GM21367 (cell line): ENCODE measurements around the gene CNTNAP2.

ENCODE experiments used
- ATAC-seq: cut with Tn5 transposase; IDR thresholded peaks from one replicate; pipeline ENCODE4 v1.9.1; 2021; ENCODE audit not compliant: unreplicated experiment

The CNTNAP2 gene

DNA sequence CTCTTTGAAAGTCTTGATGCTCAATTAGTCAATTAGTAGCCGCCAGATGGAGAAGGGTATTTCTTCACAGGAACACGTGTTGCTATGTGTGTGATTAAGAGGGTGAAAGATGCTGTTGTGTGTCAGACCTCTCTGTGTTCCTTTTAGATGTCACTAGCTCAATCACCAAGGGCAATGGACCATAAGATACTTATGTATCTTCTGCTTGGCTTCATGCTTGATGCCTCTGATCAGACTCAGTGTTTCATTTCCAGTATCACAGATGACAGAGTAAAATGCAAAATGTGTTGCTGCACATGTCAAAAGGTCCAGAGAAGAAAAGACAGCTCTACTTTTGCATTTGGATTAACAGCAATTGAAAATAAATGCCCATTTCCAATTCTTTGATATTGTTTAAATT is 865.9 kb downstream of the CNTNAP2 start:
- no peak for ATAC-seq

DNA sequence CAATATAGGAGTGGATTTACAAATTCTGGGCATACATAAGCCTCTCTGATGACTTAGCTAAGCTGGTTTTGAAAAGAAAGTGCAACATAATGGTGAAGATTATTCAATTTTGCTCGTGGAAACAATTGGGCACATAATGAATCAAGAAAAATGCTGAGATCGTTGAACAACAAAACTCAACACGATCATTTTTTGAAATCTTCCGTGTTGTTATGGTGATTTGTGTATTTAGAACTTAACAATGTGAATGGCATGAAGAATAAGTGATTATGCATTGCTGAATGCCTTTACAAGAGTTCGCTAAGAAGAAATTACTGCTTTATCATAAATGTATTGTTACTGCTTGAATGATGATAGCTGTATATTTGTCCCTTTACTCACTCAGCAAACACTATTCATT is 875.0 kb downstream of the CNTNAP2 start:
- no peak for ATAC-seq

DNA sequence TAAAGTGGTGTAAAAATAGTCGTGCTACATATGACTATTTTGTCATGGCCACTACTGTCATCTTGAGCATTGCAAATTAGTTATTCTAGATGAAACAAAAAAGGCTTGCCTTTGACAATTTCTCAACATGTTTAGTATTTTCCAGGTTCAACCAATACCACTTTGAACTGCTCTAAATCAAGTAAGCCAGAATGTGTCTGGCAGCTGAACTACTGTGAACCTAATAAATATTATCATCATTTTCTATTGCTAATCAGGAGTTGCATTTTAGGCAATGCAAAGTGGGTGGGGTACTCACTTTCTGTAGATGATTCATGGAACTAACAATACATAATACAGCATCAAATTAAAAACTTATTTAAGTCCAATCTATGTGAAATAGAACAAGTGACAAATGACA is 877.2 kb downstream of the CNTNAP2 start:
- ATAC-seq, result no peak

DNA sequence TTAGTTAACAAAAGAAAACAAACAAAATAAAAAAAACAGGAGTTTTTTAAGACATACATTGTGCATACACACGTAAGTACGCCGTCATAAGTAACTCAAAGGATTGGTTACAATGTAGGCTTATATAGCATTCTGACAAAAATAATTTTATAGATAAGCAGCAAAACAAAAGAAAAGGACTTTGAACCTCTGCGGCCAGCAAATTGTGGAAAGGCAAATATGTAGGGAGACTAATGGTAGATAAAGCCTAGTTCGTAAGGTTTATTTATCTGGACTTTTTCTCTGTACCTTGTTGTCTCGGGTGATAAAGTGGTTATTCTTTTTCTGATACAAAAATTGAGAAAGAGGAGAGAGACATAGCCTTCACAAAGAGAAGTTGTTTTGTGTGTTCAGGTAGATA is 891.9 kb downstream of the CNTNAP2 start:
- no peak for ATAC-seq

DNA sequence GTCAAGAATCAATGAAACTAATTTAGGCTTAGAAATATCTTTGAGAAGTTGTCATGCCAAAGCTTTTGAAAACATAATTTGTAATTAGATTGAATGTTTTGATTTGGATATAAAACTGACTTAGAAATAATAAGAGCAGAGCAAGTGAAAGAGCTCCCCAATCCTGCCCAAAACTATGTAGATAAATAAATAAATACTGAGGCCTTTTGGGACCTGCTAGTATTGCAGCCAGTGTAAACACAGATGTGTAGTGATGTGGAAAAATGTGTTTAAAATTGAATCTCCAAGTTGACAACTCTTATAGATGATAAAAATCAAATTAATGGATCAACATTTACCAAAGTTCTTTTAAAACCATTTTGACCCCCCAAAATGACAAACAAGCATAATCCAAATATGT is 896.1 kb downstream of the CNTNAP2 start:
- ATAC-seq, result no peak

DNA sequence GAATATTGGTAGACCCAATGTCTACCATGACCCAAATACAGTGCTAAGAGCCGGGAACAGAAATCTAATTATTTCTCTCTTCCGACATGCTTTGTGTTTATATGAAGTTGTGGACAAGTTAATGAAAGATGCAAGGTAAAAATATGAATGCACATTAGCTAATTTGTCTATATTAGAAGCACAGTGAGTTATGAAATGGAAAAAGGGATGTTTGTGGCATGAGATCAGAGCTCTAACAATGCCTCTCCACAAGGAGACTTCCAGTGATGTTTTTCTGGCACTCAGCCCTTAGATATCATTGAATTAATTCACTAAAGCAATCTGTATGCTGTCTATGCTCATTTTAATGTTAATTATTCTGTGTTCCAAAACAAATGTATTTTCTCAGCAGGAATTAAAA is 897.2 kb downstream of the CNTNAP2 start:
- ATAC-seq, result no peak

DNA sequence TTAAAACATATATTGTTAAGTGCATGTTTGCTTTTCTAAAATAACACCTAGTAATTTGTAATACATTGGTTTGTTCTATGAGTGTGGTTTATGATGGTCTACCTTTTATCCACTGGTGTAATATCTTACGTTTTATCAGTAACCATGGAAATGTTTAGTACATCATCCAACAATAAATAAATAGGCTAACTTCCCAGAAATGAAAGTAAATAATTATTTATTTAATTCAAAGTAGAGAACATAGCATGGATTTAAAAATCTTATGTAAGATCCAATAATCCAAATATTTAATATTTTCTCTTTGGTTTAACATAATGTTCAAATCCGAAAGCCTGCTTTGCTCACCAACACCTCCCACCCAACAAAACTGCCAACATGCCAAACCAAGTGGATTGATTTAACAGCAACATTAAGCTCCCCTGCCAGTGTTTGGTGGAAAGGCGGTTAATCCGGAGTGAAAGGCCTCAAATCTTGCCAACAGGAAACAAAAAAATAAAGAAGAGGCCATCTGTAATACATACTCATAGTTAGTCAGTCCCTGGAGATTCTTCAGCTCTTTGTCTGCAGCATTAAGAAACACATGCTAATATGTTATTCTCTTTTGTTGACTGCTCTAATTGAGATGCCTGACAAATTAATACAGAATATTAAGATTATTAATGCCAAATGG is 897.8 kb downstream of the CNTNAP2 start:
- ATAC-seq, result no peak

DNA sequence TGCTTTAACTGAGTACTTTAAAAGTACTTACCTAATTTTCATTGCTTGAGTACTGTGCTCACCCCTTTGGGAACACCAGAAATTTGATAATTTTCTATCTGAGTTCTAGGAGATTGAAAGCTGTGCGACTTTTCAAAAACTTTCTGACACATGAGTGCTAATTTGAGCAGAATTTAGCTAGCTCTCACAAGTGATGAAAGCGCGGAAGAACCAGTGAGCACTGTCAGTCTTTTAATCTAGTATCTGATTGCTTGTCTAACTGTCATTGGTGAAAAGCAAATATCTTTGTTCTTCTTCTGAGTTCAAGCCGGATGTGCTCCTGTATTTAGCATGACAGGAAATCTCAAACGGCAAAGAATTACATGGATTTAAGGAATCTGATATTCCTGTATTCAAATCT is 899.4 kb downstream of the CNTNAP2 start:
- ATAC-seq, result no peak

DNA sequence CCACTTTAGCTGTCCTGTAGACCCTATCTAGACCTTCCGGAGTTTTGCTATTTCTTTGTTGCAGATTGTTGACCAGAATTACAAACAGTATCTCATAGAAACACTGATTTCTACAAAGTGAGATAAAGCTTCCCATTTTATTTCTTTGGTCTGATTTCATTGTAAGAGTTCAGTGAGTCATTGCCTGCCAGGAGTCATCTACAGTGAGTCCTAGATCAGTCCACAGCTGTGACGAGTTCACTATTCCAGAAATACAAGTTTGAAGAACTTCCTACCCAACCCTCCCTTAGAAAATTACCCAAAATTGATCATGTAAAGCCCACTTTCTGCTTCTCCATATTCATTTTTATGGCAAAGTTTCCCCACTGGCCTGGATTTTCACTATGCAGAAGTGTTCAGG is 905.5 kb downstream of the CNTNAP2 start:
- no peak for ATAC-seq

DNA sequence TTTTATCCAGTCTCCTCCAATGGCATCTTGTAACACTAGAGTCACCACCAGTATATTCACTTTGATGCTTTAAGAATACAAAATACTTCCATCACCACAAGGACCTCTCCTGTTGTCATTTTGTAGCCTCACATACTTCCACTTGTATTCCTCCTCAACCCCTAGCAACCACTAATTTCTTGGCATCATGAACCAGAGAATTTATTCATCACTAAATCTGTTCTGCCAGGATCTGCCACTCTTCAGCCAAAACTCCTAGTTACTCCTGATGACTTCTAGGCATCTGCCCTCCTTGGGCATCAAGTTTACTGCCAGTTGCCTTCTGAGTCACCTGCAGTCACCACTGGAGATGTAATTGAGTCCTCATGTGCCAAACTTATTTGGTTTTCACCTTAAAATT is 906.8 kb downstream of the CNTNAP2 start:
- no peak for ATAC-seq

DNA sequence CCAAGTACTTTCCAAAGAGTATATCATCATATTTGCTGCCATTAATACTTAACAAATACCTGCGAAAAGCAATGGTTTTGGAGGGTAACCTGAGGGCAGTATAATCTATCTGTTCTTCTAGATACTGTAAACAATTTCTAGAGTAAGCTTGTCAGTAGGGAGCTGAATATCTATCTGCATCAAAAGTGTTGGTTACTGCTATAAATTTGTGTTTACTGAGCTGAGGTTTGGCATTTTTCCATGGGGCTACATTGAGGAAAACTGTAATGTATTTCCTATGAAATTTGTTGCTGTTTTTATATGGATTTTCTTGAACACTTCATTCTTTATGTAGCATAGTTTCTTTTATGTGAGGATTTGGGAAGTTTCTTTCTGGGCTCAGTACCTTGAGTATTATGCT is 913.4 kb downstream of the CNTNAP2 start:
- no peak for ATAC-seq

DNA sequence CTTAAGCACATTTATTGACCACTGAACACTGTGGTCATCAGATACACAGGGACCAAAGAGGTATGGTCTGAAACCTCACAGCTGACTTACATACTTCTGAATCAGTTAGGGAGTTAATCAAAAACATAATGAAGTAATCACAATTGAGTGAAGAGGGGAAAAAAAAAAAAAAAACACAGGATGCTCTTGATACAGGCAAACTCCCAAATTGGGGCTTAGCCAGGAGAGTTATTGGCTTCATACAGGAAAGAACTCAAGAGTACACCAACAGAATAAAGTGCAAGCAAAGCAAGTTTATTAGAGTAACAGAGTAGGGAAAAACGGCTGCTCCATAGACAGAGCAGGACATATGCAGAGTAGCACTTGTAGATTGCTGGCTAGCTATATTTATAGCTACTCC is 917.0 kb downstream of the CNTNAP2 start:
- ATAC-seq, result no peak

DNA sequence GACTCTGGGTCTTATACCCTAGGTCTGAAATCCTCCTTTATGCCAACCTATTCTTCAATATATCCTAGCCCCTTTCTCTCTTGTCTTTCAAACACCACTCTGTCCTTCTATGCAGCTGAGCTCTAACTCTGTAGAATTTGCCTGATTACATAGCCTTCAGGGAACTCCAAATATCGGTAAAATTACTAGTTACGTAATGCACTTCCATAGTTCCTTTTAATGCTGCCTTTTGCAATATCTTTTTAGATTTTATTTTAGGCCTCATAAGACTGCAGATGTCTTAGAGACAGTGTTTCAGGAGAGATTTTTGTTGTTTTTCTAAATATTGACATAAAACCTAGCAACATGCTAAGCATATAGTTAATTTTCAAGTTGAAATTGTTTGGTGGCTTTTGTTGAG is 924.8 kb downstream of the CNTNAP2 start:
- no peak for ATAC-seq

DNA sequence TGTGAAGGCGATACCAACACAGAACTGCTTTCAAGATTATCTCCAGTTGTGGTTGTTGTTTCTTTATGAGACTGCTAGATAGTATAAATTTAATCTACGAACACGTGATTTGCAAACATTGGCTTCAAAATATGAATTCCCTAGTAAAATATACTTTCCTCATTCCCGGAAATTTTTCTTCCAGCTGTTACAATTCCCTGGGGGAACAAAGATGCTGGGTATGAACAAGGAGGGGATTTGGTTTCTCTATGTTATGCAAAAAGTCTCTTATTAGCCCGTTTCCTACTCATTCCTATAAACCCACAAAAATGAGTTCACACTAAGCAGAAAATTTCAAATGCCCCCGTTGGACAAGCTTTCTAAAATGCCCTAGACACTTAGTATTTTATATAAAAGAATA is 928.3 kb downstream of the CNTNAP2 start:
- no peak for ATAC-seq

DNA sequence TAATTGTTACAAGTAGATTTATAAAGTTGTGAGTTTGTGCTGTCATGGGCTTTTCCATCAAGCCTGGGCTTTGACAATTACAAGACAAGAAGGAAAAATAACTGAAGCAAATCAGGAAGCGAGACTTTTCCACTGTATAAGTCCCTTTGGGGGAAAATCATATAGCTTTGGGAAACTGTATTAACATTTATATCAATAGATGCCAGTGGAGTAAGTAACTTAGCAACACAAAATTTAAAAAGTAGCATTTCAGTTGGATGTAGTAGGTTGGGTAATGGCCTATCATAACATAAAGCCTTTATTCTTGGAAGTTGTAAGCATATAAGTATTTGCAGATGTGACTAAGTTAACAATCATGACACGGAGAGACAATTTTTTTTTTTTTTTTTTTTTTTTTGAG is 931.1 kb downstream of the CNTNAP2 start:
- ATAC-seq, result no peak

DNA sequence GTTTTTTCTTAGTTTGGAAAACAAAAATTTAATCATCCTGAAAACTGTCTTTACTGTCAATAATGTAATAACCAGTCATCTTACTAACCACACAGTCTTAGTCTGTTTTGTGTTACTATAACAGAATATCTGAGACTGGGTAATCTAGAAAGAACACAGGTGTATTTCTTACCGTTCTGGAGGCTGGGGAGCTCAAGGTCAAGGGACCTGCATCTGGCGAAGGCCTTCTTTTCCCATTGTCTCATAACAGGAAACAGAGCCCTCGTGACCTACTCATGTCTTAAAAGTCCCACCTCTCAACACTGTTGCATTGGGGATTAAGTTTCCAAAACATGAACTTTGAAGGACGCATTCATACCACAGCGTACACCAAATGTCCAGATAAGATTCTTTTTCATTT is 932.3 kb downstream of the CNTNAP2 start:
- no peak for ATAC-seq

DNA sequence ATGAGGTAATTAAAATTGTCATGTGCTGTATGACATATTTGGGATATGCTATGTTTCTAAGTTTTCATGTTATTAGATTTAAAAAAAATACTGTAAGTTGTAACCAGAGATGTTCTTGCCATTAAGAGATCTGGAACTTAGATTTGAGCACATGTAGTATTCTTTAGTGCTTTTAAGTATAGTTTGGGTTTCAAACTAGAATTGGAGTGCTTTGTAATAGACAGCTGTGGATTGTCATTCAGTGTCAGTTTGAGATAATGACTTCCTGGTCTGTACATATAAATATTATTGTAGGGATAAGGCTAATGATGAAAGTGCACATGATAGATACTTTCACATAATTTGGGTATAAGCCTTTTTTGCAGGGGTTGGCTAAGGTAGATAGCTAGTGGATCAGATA is 936.2 kb downstream of the CNTNAP2 start:
- ATAC-seq, result no peak

DNA sequence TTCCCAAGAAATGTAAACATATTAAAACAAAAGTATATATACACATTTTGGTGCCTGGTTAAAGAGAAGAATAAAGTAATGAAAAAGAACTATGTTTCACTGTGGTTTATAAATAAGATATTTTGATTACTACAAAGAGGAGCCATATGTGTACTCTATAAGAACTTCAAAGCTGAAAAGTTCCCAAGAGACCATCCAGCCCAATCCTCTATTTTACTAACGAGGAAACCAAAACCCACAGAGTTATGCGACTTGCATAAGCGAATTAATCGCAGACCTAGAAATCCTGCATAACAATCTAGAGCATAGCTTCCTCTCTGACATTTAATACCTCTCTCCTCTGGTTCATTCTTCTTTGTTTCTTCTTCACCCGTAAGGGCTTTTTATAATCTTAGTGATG is 937.1 kb downstream of the CNTNAP2 start:
- no peak for ATAC-seq

DNA sequence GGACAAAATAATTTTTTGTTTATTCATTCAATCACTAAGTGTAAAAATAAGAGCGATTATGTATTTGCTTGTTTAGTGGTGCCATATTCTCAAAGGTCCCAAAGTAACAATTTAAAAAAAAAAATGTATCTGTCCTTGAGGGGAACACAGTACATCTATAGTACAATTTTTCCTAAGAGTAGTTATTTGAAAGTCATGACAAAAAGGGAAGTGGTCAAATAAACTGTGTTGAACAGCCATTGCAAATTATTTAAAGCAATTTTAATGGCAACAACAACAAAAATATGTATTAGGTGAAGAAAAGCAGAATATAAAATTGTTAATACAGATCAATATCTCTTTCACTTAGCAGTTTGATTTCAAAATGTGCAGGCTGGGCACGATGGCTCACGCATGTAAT is 943.5 kb downstream of the CNTNAP2 start:
- no peak for ATAC-seq

DNA sequence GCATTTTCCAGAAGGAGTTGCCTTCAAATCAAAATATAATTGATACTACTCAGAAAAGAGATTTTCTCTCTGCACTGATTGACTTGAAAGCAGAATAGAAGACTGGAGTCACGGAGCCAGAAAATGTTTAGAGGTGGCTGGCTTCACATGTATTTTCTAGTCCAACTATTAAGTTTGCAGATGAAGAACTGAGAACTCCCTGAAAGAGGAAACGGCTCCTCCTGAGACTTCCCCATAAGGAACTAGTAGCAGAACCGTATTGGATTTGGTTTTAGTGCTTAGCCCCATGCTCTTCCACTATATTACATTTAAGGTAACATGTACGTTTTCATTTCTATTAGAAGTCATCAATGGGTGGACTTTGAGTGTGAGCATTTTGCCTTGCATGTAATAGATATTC is 946.3 kb downstream of the CNTNAP2 start:
- no peak for ATAC-seq

DNA sequence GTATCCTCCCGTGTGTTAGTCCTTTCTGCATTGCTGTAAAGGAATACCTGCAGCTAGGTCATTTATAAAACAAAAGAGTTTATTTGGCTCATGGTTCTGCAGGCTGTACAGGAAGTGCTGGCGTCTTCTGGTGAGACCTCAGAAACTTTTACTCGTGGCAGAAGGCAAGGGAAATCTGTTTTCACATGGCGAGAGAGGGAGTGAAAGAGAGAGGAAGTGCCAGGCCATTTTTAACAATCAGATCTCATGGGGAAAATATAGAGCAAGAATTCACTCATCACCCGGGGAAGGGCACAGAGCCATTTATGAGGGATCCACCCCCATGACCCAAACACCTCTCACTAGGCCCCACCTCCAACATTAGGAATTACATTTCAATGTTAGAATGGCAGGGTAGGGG is 952.2 kb downstream of the CNTNAP2 start:
- no peak for ATAC-seq

DNA sequence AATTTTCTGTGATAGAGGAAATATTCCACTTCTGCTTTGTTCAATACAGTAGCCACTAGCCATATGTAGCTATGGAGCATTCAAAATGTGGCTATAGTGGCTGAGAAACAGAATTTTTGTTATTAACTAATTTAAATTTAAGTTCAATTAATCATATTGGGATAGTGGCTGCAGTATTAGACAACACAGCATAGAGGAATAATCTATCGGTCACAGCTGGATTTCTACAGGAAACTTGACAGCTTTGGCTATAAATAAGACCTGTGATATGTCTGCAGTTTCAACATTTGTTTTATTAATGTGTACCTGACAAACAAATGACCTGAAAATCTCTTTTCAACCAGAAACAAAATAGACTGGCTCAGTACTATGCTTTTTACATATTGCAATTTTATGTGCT is 953.2 kb downstream of the CNTNAP2 start:
- no peak for ATAC-seq

DNA sequence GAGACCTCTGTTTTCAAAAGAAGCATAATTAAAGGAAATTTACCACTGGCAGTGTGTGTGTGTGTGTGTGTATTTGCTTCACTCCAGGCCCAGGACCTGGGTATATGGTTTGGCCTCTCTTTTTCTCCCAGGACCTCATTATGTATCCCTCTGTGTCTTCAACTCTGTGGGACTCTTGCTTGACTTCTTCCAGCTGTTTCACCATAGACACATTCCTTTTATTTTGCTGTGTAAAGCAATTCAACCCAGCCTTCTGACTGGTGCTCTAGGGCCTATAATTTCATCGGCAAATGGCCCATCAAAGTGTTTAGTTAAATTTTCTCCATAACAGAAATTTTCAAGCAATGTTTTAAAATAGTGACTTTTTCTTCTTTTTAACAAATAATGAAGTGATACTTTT is 954.3 kb downstream of the CNTNAP2 start:
- ATAC-seq, result no peak

DNA sequence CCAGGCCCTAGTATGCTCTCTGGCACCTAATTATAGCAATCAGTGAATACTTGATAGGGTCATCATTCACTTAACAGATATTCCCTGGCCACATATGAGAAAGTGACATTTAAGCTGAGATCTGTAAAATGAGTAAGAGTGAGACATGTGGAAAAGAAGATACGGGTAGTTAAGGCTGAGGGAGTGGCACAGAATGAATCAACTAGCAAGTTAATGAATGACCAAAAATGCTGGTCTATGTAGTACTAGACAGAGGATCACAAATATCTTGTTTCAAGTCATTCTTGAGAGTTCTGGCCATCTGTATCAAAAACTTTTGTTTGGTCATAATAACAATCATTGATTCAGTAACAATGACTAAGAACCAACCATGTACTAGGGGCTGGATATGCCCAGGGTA is 954.9 kb downstream of the CNTNAP2 start:
- no peak for ATAC-seq
